GM19240 (cell line): ENCODE measurements around the gene RNASE3.
"Not testable (repeated sequence)": the region's sequence is repeated elsewhere in the genome, so short reads cannot be mapped to it uniquely, and the experiment has no call there.

ENCODE experiments used
- DNase-seq: peaks from one replicate; pipeline ENCODE4 v3.0.0; 2011; ENCODE audit warnings: low spot score; ENCODE audit not compliant: insufficient read length

RNASE3 gene

DNA sequence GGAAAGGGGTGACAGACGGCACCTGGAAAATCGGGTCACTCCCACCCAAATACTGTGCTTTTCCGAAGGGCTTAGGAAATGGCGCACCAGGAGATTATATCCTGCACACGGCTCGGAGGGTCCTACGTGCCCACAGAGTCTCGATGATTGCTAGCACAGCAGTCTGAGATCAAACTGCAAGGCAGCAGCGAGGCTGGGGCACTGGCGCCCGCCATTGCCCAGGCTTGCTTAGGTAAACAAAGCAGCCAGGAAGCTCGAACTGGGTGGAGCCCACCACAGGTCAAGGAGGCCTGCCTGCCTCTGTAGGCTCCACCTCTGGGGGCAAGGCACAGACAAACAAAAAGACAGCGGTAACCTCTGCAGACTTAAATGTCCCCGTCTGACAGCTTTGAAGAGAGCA lies 19.6 kb downstream of the RNASE3 start:
- not testable (repeated sequence) for DNase-seq

DNA sequence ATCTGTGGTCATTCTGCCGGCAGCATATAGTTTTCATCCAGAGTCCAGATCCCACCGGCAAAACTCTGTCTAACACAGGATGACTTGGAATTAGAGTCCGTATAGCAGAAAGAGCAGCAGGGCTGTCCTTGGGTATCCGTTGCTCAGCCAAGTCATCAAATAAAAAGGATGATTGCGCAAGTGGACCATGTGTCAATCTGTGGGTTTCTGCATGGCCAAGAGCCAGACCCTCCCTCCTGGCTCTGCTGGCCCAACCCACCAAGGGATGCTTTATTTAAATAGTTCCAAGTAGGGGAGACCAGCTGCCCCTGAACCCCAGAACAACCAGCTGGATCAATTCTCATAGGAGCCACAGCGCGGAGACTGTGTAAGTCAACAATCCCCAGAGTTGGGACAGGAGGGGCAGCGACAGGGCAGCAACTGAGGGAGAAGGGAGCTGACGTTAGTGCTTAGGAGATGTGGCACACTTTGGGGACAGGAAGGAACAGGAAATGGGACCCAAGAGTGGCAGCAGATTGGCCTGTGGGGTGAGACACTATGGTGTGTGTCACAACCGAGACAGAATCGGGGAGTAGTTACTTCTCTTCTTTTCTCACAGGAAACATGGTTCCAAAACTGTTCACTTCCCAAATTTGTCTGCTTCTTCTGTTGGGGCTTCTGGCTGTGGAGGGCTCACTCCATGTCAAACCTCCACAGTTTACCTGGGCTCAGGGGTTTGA lies 28.0 kb downstream of the RNASE3 start:
- not testable (repeated sequence) for DNase-seq

DNA sequence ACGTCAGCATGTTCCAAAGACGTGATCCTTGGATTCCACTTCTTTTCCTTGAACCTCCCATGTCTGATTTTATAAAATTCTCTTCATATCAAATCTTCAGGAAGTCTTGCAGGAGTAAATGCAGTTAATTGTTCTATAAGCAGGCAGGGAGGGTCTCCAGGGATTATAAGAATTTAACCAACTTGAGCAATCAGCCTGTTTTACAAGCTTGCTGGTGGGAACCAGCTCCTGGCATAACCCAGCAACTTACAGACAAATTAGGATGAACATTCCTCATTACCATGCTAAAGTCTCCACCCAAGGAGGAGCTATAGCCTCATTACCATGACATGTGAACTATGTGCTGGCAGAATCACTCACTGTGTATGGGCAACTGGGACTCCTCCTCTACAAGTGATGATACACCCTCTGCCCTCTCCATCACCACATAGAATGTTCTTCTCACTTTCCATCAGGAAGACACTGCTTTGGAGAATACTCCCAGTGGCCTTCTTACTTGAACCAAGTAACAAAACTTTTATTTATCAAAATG lies 32.6 kb downstream of the RNASE3 start:
- not testable (repeated sequence) for DNase-seq

DNA sequence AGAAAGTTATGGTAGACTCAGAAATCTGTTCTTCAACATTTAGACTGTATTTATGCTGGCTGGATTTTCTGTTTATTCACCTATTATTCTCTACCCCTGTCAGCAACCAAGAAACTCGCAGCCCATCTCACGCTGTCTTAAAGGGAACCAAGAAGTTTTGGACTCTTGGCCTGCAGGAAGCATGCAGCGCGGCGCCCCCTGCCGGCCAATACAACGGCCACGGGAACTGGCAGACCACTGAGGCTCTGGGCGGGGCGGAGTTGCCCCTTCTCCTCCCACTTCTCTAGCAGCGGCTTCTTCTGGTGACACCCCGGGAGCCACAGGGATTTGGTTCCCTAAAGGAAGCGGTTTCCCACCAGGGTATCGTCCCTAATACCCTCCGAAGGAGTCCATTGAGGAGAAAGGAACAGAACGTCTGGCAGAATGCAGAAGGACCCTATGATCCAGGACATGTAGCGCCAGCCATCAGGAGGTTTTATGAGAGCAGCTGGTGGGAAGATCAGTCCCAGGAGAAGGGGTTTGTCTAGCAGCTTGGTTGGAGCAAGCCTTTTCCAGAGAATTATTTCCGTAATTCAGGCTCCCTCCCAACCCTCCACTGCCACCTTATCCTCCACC lies 43.1 kb downstream of the RNASE3 start:
- no peak for DNase-seq

DNA sequence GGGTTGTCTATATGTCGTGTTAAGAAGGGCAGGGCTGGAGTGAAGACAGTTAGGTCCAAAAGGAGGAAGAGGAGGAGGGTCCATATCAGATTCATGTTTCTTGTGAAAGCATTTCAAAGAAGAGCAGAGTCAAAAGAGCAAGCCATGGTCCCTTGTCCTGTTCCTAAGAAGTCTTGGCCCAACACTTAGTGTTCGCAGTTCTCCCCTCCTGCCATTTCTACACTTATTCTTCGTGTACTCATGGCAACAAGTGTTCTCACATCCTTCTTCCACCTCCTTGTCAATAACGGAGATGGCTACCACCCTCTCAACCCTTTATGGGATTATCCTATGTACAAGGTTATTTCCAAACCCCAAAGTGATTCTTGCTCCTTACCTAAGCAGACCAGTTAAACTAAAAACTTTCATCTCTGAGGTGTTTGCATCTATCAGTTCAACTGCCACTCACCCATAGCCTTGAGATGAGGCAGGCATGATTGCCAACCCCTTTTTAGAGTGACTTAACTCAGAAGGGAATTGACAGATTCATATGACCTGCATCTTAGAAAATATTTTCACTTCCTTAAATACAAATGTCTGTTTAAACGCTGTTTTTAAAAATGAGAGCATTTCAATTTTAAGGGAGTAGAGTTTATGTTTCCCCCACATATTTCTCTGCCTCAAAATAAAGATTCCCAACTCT lies 44.3 kb downstream of the RNASE3 start:
- DNase-seq, result no peak
